HEK293 (cell line): Measurements from ENCODE around the gene SMYD2.

Experiments
- CTCF ChIP-seq: fragments of 450-650 bp; formaldehyde crosslinking; IDR thresholded peaks from 2 replicates; pipeline ENCODE4 v1.5.1; 2016; ENCODE audit warnings: missing biosample characterization, missing genetic modification characterization
- FEZF1 ChIP-seq: fragments of 450-650 bp; formaldehyde crosslinking; IDR thresholded peaks from 2 replicates; pipeline ENCODE4 v1.5.1; 2016; ENCODE audit warnings: missing biosample characterization, missing genetic modification characterization
- HOXC10 ChIP-seq: sonication (generic); formaldehyde crosslinking; IDR thresholded peaks from 2 replicates; pipeline ENCODE4 v1.8.1; 2023; ENCODE audit warnings: mild to moderate bottlenecking, missing genetic modification reagents
- MZF1 ChIP-seq: fragments of 450-650 bp; formaldehyde crosslinking; IDR thresholded peaks from 2 replicates; pipeline ENCODE4 v1.5.1; 2017; ENCODE audit warnings: missing biosample characterization, missing genetic modification characterization, borderline replicate concordance
- ZBTB20 ChIP-seq: fragments of 450-650 bp; formaldehyde crosslinking; IDR thresholded peaks from 2 replicates; pipeline ENCODE4 v1.5.1; 2016; ENCODE audit warnings: missing biosample characterization, missing genetic modification characterization
- ZBTB21 ChIP-seq: fragments of 450-650 bp; formaldehyde crosslinking; IDR thresholded peaks from 2 replicates; pipeline ENCODE4 v1.5.1; 2017; ENCODE audit warnings: missing biosample characterization, missing genetic modification characterization
- ZFP3 ChIP-seq: fragments of 450-650 bp; formaldehyde crosslinking; IDR thresholded peaks from 2 replicates; pipeline ENCODE4 v1.5.1; 2016; ENCODE audit warnings: low read depth, missing biosample characterization, missing genetic modification characterization
- ZNF561 ChIP-seq: fragments of 450-650 bp; IDR thresholded peaks from 2 replicates; pipeline ENCODE4 v1.5.1; 2018; ENCODE audit warnings: missing biosample characterization, missing genetic modification characterization, borderline replicate concordance
- ZNF600 ChIP-seq: fragments of 450-650 bp; formaldehyde crosslinking; IDR thresholded peaks from 2 replicates; pipeline ENCODE4 v1.5.1; 2016; ENCODE audit warnings: missing biosample characterization, missing genetic modification characterization
- TF ChIP-seq, protein P1 (sequence below): fragments of 450-650 bp; formaldehyde crosslinking; IDR thresholded peaks from 2 replicates; pipeline ENCODE4 v1.5.1; 2016; ENCODE audit warnings: missing biosample characterization, missing genetic modification characterization

DNA sequence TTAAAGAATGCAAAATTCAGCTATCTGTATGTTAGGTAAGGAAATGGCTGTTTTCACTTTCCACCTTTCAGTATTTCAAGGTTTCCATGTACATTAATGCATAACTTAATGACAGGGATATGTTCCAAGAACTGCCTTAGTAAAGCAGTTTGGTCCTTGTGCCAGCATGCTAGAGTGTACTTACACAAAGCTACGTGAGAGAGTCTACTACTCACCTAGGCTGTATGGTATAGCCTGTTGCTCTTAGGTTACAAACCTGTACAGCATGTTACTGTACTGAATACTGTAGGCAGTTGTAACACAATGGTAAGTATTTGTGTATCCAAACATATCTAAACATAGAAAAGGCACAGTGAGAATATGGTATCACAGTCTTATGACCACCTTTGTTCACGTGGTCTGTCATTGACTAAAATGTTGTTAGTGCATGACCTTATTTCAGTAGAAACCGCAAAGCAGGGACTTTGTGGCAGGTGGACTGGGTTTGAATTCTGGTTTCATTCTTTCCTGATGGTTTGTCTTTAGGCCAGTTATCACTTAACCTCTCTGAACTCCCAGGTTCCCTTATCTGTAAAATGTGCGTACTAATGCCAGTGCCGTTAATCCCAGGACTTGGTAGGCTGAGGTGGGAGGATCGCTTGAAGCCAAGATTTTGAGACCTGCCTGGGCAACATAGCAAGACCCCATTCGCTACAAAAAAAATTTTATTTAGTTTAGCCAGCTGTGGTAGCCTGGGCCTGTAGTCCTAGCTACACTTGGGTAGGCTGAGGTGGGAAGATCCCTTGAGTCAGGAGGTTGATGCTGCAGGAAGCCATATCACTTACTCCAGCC, 4.9 kb downstream of the SMYD2 start:
- TF ChIP-seq, protein P1, sequence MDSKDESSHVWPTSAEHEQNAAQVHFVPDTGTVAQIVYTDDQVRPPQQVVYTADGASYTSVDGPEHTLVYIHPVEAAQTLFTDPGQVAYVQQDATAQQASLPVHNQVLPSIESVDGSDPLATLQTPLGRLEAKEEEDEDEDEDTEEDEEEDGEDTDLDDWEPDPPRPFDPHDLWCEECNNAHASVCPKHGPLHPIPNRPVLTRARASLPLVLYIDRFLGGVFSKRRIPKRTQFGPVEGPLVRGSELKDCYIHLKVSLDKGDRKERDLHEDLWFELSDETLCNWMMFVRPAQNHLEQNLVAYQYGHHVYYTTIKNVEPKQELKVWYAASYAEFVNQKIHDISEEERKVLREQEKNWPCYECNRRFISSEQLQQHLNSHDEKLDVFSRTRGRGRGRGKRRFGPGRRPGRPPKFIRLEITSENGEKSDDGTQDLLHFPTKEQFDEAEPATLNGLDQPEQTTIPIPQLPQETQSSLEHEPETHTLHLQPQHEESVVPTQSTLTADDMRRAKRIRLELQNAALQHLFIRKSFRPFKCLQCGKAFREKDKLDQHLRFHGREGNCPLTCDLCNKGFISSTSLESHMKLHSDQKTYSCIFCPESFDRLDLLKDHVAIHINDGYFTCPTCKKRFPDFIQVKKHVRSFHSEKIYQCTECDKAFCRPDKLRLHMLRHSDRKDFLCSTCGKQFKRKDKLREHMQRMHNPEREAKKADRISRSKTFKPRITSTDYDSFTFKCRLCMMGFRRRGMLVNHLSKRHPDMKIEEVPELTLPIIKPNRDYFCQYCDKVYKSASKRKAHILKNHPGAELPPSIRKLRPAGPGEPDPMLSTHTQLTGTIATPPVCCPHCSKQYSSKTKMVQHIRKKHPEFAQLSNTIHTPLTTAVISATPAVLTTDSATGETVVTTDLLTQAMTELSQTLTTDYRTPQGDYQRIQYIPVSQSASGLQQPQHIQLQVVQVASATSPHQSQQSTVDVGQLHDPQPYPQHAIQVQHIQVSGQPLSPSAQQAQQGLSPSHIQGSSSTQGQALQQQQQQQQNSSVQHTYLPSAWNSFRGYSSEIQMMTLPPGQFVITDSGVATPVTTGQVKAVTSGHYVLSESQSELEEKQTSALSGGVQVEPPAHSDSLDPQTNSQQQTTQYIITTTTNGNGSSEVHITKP: no peak
- TF ChIP-seq CTCF (no peak), ZBTB21 (tag by site-specific recombination) (no peak), ZNF561 (tag by site-specific recombination) (no peak), ZNF600 (tag by site-specific recombination) (no peak), ZFP3 (tag by site-specific recombination) (no peak), FEZF1 (tag by site-specific recombination) (no peak), MZF1 (tag by site-specific recombination) (no peak), ZBTB20 (tag by site-specific recombination) (no peak), HOXC10 (no peak)
